Activated naive CD4-positive, alpha-beta T cell treated with anti-CD3 and anti-CD28 coated beads, Interleukin-2, amount 10 ng/mL, durations not matched to agents 5 hours and 36 hours (primary cell): Measurements from ENCODE around the gene BTNL8. TPM values are rescaled to one million over a fixed set of nuclear protein-coding genes. Genes with fewer than 3 reads are reported as not detected.

Experiments
- total RNA-seq, 2 experiments: library from RNA; stranded (reverse); gene quantifications; one replicate each; pipeline ENCODE4 v1.2.3, GENCODE V29; 2021

Gene BTNL8, protein sequence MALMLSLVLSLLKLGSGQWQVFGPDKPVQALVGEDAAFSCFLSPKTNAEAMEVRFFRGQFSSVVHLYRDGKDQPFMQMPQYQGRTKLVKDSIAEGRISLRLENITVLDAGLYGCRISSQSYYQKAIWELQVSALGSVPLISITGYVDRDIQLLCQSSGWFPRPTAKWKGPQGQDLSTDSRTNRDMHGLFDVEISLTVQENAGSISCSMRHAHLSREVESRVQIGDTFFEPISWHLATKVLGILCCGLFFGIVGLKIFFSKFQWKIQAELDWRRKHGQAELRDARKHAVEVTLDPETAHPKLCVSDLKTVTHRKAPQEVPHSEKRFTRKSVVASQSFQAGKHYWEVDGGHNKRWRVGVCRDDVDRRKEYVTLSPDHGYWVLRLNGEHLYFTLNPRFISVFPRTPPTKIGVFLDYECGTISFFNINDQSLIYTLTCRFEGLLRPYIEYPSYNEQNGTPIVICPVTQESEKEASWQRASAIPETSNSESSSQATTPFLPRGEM
- total RNA-seq, result not detected

GRCh38 chr5:180898621-180899246, at the start of gene BTNL8:
TSS of gene BTNL8 (plus strand) at chr5:180899159. CDS start at chr5:180899311, 152 bp downstream.

DNA sequence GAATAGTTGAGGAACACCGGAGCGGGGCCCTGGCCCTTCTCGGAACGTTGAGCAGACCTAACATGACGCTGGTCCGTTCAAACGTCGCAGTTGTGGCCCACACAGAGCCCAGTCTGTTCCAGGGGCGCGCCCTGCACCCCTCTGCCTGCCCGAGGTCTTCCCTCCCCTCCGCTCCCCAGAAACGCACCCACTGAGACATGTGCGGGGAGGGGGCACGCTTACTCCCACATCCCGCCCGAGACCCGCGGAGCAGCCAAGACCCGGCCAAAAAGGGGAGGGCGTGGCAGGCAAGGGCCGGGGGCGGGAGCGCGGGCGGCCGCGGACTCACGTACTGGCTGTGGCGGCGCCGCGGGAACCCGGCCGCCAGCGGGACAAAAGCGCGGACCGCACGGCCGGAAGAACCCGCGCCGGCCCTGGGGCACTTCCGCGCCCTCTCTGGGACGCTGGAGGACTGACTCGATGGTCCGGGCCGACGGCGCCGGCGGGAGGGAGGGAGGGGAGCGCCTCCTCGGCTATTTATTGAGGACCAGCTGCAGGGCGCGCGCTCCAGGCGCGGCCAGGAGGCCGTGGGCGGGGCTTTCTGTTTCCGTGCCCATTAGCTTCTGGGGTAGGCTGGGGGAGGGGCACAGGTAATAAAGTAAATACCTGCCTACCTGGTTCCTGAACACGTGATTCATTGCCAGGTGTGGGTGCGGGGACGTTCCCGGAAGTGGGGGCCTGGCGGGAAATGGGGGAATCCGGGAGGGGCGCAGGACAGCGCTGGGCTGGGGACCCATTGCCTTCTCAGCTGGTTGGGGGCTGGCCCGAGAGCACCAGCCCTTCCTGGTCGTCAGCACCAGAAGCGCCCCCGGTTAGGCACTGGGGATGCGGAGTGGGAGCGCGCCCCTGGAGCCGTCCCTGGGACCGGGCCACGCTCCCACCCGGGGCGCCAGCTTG, 37.8 kb upstream of the BTNL8 start, which contains the start of gene ZFP62:
Gene ZFP62, minus strand, starts transcription at position 390 of the 936 bp plus-strand sequence. Its CDS starts 57 bp downstream, at position 333.

DNA sequence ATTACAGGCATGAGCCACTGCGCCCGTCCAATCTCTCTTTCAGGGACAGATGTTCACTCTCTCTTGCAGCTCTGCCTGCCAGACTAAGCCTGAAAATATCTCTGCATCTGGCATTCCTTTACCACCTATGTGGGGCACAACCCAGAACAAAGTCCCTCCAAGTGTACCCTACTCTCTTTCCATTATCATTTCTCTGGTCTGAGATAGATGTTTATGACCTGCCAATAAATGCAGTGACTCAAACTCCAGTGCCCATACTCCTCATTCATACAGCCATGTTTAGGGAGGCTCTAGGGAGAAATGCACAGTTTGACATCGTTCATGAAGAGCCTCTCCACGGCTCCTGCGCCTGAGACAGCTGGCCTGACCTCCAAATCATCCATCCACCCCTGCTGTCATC, 89.6 kb downstream of the BTNL8 start, which contains the start of gene BTNL3:
Gene BTNL3, plus strand, starts transcription at position 255 of the 400 bp plus-strand sequence. CDS start 183 bp downstream, outside the sequence.

Other genes starting within 250 kb of the BTNL8 start
- gene FLT4, start 249.6 kb upstream of the BTNL8 start, total RNA-seq, result 1 to 10 TPM; 1.3 to 1.4 TPM
- not detected for gene OR2Y1, start 159.1 kb upstream of the BTNL8 start, total RNA-seq
- gene MGAT1, start 96.4 kb upstream of the BTNL8 start, total RNA-seq, result 100 to 1,000 TPM; 176 to 184 TPM
- 10 to 100 TPM; 31.0 to 32.8 TPM for gene ZFP62, start 37.9 kb upstream of the BTNL8 start, total RNA-seq
- gene BTNL3, start 89.7 kb downstream of the BTNL8 start, total RNA-seq, result not detected
- gene BTNL9, start 141.1 kb downstream of the BTNL8 start, total RNA-seq, result not detected
- gene OR2V1, start 232.0 kb downstream of the BTNL8 start, total RNA-seq, result not detected
- gene OR2V2, start 248.4 kb downstream of the BTNL8 start, total RNA-seq, result not detected